Adrenal gland (tissue), 5 donors: ENCODE results near the gene AJUBA.

ENCODE experiments used
- CTCF ChIP-seq, 6 experiments: fragments of 450-650 bp in 4 of 6; fragments of 200-600 bp in 2 of 6; sonication (generic) in 1 of 6; IDR thresholded peaks; 1 replicate in 5 of 6; 2 replicates in 1 of 6; pipeline versions ENCODE4 v1.5.1 to v1.8.0; 2016 to 2021; ENCODE audit warnings: antibody characterized with exemption in 6 of 6, mild to moderate bottlenecking in 2 of 6, moderate library complexity in 1 of 6
- POLR2A ChIP-seq, 2 donors: fragments of 450-650 bp; IDR thresholded peaks; one replicate each; pipeline ENCODE4 v1.6.1; 2017; ENCODE audit warnings: antibody characterized with exemption in 2 of 2, mild to moderate bottlenecking in 2 of 2, moderate library complexity in 1 of 2
- donor health status: DM: no; HTN: no; CAD: no.

GRCh38 chr14:22994762-22995275 lies 12.5 kb upstream of the AJUBA start:
- TF ChIP-seq CTCF (IDR thresholded peaks at IDR 0.05), result peak; percentile 19 to 55 (median 40)
- TF ChIP-seq POLR2A (IDR thresholded peaks at IDR 0.05), result no peak
